Stimulated activated CD8-positive, alpha-beta memory T cell treated with anti-CD3 and anti-CD28 coated beads, Interleukin-4, amount 100 ng/mL, for 24 hours (primary cell): ENCODE measurements around the gene BTBD16.

ENCODE experiments used
- DNase-seq: peaks from one replicate; pipeline ENCODE4 v3.0.0-alpha.2; 2020; ENCODE audit warnings: low read depth

BTBD16 gene

DNA sequence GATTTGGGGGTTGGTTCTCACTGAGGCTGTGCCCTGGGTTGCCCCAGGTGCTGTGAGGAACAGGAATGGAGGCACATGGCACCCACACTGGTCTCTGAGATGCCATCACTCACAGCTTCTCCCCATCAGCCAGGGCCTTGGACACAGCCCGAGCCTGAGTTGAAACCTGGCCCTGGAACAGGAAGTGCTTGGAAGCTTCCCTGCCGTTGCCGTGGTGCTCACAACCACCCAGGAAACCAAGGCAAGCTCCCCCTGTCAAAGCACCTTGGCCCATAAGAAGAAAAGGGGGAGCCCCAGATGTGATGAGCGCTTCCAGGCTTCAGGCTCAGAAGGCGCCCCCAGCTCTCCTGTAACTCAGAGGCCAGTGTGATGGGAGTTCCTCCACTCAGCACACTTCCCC is at the start of gene BTBD16:
TSS of gene BTBD16 (plus strand) at position 221 of the 400 bp plus-strand sequence. CDS start 3,786 bp downstream, outside the sequence.
- DNase-seq: no peak

DNA sequence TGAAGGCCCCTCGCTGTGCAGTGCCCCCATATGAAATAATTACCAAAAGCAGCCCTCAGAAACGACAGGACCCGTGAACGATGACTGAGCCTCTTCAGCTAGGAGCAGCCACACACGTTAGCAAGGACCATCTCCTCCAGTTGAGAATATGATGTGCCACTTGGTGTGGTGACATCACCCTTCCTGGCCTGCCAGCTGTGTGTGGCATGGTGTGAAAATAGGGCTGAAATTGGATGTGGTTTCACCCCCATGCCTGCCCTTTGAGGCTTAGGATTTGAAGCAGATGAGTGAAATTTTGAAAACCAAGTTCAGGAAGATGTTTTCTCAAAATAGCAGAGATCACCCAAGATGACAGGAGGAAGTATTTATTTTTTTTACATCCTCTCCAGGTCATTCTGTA is 49.1 kb upstream of the BTBD16 start:
- no peak for DNase-seq

DNA sequence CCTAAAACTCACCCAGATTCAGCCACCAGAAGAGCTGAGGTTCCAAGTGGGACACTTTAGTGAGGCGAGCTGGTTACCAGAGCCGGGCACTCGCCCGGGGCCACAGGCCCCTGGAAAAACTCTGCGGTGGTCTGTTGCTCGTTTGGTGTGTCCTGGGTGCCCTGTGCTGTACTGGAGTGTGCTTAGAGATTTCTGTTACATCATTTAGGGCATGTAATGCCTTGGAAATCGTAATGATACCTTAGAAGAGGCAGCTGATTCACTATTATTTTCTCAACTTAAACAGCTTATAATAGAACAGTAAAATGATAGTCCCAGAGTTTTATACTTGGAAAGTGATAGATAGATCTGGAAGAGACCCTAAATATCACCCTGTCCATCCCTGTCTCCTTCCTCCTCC is 48.5 kb upstream of the BTBD16 start:
- no peak for DNase-seq

DNA sequence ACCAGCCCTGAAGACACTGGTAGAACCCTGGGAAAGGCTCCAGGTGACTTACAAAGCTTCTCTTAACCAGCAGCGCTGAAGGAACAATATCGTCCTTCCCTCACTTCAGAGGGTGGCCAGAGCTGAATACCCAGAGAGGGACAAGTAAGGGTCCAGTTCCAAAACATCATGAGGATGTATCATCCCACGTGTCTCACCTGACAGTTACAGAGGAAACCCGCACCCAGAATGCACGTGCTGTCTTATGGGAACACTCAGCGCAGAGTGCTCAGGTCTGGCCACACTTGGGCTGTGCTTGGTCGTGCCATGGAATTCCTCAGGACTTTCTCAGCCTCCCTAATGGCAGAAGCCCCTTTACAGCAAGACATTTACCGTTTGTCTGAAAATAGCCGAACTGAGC is 46.9 kb upstream of the BTBD16 start:
- DNase-seq: no peak

DNA sequence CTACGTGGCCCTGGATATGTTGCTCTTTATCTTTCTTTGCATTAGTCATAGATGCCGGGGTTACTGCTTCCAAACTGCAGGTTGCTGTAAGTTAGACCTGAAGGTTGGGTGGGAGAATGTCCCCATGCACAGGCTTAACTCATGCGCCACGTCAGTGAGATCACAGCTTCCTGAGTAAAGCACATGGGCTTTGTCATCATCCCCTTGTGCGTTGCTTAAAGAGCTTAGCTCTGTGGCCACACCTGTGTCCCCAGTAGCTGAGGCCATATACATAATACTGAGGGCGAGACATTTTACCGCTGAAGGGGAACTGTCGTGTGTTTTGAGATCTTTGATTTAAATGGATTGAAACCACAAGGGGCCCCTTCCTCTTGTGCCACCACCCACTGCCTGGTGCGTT is 45.8 kb upstream of the BTBD16 start:
- no peak for DNase-seq

DNA sequence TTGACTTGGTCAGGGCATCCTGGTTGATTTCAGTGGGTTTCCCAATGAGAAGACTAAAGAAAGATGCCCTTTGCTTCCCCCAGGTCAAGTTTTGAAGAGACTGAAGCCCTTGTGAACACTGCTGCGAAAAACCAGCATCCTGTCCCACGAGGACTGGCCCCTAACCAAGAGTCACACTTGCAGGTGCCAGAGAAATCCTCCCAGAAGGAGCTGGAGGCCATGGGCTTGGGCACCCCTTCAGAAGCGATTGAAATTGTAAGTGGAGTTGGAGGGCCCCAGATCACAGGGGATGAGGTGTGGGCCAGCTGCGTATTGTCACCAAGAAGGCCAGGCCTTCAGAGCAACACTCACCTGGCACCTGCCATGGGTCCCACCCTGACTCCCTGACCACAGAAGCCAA is 43.3 kb upstream of the BTBD16 start:
- DNase-seq: no peak

DNA sequence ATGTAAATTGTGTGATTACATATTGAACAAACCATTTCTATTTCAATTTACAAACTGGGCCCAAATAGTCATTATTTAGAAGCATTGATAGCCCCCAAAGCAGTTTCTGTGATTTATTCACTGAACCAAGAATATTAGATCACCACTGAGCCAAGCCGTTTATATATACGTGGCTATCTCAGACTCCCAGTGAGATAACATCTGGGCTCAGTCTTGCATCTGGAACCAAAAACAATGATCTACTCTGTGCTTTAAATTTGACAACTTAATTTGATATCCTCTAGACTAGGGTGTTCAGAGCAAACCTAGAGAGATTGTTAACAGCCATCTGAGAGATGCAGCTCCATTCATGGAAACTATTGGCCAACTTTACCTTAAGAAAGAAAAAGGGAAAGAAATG is 41.4 kb upstream of the BTBD16 start:
- no peak for DNase-seq

DNA sequence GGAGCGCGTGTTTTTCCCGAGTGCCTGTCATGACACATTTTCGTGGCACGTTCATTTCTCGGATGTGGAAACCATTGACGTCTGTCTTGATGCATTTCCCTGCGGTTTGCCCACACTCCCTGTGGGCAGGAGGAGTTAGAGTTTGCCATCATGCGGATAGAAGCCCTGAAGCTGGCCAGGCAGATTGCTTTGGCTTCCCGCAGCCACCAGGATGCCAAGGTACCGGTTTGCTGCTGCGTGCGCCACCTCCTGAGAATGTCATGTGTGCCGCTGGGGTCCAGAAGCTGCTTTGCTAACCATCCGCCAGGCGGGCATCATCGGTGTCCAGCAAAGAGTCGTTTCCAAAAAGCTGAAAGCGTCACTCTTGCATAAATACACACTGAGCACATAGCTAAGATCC is 40.9 kb upstream of the BTBD16 start:
- DNase-seq: no peak

DNA sequence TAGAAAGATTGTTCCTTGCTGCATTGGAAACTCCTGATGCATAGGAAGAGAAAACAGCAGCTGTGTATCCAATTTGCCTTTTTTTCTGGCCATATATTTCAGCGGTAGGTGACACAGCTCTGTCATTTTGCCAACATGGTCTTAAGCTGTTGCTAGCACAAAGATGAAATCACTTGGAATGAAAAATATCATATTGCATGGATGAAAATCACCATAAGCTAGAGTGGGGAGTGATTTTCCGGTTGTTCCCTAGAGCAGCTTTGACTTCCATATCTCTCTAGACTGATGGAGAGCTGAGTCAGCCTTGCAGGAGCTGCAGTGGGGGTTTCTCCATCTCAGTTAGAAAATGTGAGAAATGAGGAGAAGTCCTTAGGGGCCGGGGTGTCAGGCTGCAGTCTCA is 38.3 kb upstream of the BTBD16 start:
- no peak for DNase-seq

DNA sequence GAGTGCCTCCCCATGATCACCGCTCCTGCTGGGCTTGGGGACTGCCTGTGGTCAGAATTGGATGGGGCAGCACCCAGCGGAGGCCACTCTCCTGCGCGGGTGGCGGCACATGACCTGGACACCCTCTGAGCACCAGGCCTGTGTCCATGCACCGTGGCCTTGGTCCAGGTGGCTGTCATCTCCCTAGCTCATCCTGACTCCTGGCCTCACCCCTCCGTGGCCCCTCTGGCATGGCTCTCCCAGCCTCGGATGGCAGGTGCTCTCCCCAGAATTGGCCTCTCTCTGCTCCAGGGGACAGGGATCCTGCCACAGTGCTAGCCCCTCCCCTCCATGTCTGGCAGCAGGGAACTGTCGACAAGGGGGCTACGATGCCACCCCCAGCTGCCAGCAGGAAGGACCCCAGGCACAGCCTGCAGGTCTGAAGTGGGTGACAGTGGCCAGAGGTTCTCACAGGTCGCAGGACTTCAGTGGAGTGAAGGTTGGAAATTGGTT is 37.2 kb upstream of the BTBD16 start:
- DNase-seq: no peak

DNA sequence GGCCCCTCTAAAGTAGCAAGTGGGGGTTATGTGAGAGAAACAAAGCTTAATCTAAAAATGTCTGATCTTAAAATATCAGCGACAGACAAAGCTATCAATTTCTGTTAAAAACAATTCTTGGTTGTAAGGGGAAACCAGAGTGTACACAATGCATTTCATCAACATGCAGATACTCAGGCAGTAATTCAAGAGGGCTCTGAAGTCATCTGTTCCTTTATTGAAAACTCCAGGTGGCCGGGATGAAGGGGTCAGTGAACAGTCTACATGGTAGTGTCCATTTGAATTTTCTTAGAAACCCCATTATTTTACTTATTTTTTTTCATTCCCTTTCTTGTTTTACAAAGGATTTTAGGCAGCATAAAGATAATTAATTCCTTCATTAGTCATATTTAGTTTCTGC is 36.7 kb upstream of the BTBD16 start:
- DNase-seq: no peak

DNA sequence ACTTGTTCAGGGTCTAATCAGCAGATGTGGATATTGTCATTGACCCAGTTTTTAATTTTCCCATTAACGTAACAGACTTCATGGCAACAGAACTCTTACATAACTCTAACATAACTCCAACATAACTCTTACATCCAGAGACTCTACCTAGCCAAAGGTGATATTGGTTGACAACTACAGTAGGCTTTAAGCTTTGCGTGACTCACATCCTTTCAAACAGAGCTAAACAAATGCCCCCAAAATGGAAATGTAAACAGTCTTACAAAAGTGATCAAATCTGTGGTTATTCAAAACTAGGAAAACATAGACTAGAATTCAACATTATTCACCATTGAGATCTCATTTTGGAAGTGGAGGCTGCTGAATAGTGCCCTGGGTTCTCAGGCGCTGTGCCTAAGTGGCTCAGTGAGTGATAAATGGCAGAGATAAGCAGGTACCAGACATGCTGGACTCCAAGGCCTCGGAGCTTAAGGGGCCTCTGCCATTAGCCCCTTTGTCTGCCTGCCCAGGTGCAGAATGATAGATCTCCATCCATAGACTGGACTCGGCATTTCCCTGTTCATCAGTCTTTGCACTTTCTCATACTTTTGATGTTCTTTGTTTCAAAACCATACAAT is 34.3 kb upstream of the BTBD16 start:
- no peak for DNase-seq

DNA sequence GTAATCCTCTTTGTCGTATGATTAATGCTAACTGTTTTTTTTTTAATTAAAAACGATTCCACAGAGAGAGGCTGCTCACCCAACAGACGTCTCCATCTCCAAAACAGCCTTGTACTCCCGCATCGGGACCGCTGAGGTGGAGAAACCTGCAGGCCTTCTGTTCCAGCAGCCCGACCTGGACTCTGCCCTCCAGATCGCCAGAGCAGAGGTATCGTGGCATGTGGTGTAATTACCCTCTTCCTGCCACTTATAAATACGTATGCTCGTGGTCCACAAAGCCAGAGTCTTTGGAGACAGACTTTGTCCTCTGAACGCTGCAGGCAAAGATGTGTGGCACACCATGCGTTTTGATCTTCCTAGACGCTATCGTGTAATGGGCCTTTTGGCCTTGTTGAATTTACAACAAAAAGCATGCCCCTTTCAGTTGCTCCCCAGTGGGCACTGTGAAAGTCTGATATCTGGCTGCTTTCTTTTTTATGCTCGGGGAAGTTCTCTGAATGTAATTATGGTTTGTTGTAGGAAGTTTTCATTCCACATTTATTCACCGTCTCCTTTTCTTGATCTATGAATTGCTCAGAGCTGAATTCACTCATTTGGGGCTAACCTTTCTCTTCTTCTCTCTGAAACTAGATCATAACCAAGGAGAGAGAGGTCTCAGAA is 33.6 kb upstream of the BTBD16 start:
- DNase-seq: no peak

DNA sequence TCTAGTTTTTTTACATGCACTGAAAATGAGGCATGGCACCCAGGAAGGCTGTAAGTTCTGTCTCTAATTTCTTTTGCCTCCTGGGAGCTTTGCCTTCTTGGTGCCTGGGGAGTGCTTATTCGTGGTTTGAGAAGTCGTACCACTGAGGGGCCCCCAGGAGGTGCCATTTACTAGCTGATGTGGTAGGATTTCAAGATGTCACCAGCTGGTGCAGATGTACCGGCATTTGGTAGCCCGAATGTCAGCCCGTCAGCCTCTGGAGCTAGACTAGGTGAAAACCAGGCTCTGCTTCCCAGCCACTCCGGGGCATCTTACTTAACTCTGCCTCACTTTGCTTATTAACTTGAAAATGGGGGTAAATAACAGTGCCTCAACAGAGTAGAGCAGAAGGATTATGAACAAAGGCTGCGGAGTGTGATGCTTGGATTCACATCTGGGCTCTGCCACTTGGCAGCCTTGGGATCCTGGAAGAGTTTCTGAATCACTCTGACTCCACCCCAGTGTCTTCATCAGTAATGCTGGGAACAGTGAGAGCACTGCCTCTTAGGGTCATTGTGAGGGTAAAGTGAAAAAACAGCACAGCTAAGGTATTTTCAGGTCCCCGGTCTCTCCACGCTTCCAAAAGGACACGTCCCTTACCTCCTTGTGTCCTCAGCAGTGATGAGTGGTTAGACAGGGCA is 31.4 kb upstream of the BTBD16 start:
- DNase-seq: no peak

DNA sequence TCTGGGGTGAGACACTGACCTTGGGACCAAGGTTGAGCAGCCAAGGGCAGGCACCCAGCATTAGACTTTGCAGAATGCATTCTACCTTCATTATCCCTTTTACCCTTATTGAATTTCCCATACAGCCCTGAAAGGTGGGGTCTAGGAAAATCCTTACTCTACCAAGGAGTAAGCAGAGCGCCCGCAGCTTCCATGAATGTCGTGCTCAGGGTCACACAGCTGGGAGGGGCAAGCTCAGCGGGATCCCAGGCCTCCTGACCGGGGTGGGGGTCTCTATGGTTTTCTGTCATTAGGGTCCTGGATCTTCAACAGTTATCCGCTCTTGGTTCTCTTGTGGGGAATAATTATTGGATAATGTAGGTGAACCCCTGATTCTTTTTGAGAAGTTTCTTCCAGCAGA is 30.7 kb upstream of the BTBD16 start:
- no peak for DNase-seq

DNA sequence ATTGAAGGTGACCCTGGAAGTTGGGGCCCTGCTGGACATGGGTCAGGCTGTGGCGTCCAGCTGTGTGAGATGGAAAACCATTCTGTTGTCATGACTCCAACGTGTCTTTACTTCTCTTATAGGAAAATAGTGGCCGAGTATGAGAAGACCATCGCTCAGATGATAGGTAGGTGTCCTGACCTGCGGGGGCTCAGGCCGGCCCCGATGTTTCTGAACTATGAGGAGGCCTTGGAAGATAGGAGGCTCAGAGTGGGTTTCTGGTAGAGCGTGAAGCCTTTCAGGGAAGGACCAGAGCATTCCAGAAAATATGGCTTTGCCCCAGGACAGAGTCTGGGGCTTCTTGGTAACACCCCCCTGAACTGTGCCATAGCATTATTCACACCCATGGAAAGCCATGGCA is 29.3 kb upstream of the BTBD16 start:
- no peak for DNase-seq

DNA sequence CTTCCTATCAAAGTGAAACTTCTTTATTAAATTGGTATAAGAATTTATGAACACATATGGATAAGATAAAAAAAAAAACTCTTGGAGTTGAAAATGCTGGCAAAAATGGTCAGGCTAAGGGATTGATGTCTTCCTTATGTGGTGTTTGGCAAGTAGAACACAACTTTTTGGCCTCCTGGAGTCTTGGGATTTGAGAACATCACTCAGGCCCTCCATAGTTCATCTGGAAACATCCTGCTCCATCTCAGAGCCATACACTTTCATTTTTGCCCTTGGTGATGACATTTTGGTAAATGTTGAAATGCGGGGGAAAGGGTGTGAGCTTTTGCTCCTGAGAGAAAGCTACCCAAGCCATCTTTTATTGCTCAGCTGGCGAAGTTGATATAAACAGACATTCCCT is 27.5 kb upstream of the BTBD16 start:
- no peak for DNase-seq

DNA sequence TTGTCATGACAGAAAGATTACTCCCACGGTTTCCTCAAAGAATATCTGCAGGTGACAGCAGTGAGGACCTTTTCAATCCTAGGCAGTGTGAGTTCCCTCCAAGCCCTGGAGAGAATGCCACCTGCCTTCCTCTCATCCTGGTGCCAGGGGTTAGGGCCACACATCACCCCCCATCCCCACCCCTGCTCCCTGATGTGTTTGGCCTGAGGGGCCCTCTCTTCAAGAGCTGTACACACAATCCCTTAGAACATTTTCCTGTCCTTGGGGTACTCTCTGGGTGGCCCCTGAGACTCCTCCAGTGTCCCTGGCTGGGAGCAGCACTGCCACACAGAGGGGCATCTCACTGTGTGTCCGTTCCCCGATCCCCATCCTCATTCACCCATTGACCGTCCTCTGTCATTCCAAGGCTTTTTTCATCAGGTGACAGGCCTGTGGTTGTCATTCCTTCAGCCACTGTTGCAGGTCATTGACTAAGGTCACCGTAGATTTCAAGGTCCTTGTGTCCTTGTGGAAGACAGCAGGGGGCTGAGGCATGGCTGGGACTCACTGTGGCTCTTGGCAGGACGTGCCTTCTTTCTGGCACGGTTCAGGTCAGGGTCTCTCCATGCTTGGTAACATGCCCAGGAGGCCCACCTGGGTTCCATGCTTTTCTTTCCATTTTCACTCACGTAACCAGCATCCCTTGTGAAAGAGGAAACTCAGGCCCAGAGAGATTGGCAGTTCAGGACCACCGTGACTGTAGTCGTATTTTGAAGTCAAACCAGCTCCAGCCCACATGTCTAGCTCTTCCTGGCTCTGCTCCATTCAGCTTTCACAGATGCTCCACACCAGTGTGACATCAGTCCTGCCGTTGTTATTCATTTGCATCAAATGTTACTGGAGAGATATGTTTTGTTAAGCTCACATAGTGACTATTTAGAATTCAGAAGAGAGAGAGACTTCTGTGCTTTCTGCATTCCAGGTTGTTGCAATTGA is 26.8 kb upstream of the BTBD16 start:
- no peak for DNase-seq

DNA sequence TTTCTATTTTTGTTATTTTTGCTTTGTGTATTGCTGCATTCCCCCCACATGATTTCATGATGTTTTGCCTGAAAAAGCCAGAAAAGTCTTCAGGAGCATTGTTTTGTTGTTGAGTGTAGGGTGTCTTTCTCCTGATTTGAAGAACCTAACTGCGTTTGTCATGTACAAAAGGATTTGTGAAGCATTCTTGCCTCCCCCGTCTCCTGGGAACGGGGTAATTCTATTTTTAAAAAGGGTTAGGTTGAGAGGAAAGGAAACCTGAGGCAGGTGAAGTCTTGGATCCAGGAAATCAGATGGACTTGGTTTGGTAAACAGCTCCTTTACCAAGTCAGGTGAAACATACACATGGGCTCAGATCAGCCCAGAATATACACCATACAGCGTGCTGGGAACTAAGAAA is 26.0 kb upstream of the BTBD16 start:
- DNase-seq: no peak

DNA sequence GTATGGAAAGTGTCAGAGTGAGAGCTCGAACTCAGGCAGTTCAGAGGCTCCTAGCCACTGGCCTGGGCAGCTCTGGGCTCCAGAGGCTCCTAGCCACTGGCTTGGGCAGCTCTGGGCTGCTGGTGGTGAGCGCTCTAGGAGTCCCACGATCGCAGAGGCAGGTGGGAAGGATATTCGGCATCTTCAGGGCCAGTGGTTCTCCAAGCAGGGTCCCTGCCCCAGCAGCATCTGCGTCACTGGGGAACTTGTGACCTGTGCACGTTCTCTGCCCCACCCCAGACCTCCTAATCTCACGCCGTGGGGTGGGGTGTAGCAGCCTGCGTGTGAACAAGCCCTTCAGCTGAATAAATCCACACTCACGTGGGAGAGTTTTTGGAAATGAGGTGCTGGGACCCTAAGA is 25.2 kb upstream of the BTBD16 start:
- DNase-seq: no peak

DNA sequence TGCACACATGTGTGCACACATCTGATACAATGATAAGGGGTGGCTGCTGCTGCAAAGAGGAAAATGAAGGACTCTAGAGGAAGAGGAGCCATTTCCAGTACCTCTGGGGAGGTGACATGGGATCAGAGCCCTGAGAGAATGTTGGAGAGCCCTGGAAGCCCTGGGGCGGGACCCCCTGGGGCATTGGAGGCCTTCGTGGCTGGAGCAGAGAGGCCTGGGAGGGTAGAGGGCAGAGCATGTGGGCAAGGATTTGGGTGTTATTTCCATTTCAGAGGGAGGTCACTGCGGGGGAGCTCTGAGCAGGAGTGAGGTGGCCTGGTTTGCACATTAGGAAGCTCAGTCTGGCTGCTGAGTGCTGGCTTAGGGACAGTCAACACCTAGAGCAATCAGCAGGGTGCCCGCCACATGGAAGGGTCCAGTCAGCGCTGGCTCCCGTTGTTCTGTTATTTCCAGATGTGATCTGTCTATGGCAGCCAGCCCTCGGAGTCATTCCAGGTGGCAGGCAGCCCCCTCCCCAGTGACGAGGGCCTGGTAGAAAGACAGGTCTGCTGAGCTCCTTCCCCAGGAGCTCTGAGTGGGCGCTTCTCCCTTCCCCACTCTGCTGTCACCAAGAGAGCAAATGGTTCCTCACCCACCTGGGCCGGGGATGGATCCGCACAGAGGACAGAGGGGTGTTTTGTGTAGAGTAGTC is 24.1 kb upstream of the BTBD16 start:
- no peak for DNase-seq
